Mesendoderm (in vitro differentiated cells): ENCODE data around the gene CEP128.

ENCODE experiments used
- DNase-seq: peaks from one replicate; pipeline ENCODE4 v3.0.0; 2013
- H2AK5ac ChIP-seq: 2 replicates; pipeline ENCODE4 v1.6.1; 2013; ENCODE audit warnings: low read length, inconsistent platforms
- H2BK120ac ChIP-seq: 2 replicates; pipeline ENCODE4 v1.6.1; 2013; ENCODE audit warnings: low read depth, mild to moderate bottlenecking, low read length, moderate library complexity, mixed read lengths
- H2BK15ac ChIP-seq: replicated peaks from 2 replicates; pipeline ENCODE4 v1.6.1; 2013; ENCODE audit warnings: low read depth, mild to moderate bottlenecking, moderate library complexity
- H2BK5ac ChIP-seq: 2 replicates; pipeline ENCODE4 v1.6.1; 2013; ENCODE audit warnings: low read length, inconsistent platforms
- H3K18ac ChIP-seq: 2 replicates; pipeline ENCODE4 v1.6.1; 2013; ENCODE audit warnings: mild to moderate bottlenecking, low read length, mixed read lengths
- H3K23ac ChIP-seq: one replicate; pipeline ENCODE4 v1.6.1; 2013; ENCODE audit warnings: low read length
- H3K27ac ChIP-seq: 2 replicates; pipeline ENCODE4 v1.5.1; 2013; ENCODE audit warnings: low read depth, mild to moderate bottlenecking, inconsistent platforms, low read length, moderate library complexity
- H3K27me3 ChIP-seq: 2 replicates; pipeline ENCODE4 v1.6.1; 2013; ENCODE audit warnings: low read length, control low read depth, mild to moderate bottlenecking, inconsistent platforms; ENCODE audit not compliant: insufficient read depth, poor library complexity
- H3K36me3 ChIP-seq: 2 replicates; pipeline ENCODE4 v1.6.1; 2013; ENCODE audit warnings: low read length, inconsistent platforms; ENCODE audit not compliant: control insufficient read depth, insufficient read depth
- H3K4ac ChIP-seq: one replicate; pipeline ENCODE4 v1.6.1; 2013; ENCODE audit warnings: low read depth, mild to moderate bottlenecking, low read length, moderate library complexity
- H3K4me1 ChIP-seq: 2 replicates; pipeline ENCODE4 v1.6.1; 2013; ENCODE audit warnings: low read depth, low read length, inconsistent platforms; ENCODE audit not compliant: control insufficient read depth
- H3K4me2 ChIP-seq: 2 replicates; pipeline ENCODE4 v1.6.1; 2013; ENCODE audit warnings: low read length
- H3K4me3 ChIP-seq: 2 replicates; pipeline ENCODE4 v1.5.1; 2013; ENCODE audit warnings: mild to moderate bottlenecking, low read length
- H3K56ac ChIP-seq: one replicate; pipeline ENCODE4 v1.6.1; 2013; ENCODE audit warnings: low read length
- H3K79me1 ChIP-seq: 2 replicates; pipeline ENCODE4 v1.6.1; 2013; ENCODE audit warnings: low read length, inconsistent platforms
- H3K79me2 ChIP-seq: 2 replicates; pipeline ENCODE4 v1.6.1; 2013; ENCODE audit warnings: mild to moderate bottlenecking, low read length; ENCODE audit not compliant: control insufficient read depth, insufficient read depth
- H3K9ac ChIP-seq: 2 replicates; pipeline ENCODE4 v1.6.1; 2013; ENCODE audit warnings: low read length, inconsistent platforms
- H4K5ac ChIP-seq: one replicate; pipeline ENCODE4 v1.6.1; 2013; ENCODE audit warnings: low read length
- H4K8ac ChIP-seq: one replicate; pipeline ENCODE4 v1.6.1; 2013; ENCODE audit warnings: low read depth, mild to moderate bottlenecking, control low read depth, low read length, moderate library complexity
- WGBS: extraction: QIAGEN DNeasy Blood & Tissue Kit; methylation state at CpG from one replicate; pipeline ENCODE4 v1.1.7; 2013; ENCODE audit warnings: low lambda C conversion rate, missing lambda C conversion rate; ENCODE audit not compliant: insufficient coverage; ENCODE audit errors: extremely low coverage; 5-methylcytosine and 5-hydroxymethylcytosine counted together

The CEP128 gene

GRCh38 chr14:80615831-80616230 lies 325.7 kb downstream of the CEP128 start:
- no CpG with 5 or more reads among the region's 4 CpGs for WGBS
- Histone ChIP-seq H4K8ac (no peak overlapping the region), H3K18ac (no peak overlapping the region), H3K4ac (no peak overlapping the region), H2BK15ac (no peak overlapping the region), H3K4me1 (no peaks in the 10 kb centered on the region), H3K27me3 (no peaks in the 10 kb centered on the region), H3K56ac (no peak overlapping the region), H3K27ac (no peak overlapping the region), H3K79me1 (no peaks in the 10 kb centered on the region), H3K9ac (no peak overlapping the region), H3K36me3 (no peaks in the 10 kb centered on the region), H2AK5ac (no peak overlapping the region), H3K79me2 (no peaks in the 10 kb centered on the region), H3K23ac (no peak overlapping the region), H2BK5ac (no peak overlapping the region), H4K5ac (no peak overlapping the region), H3K4me3 (no peak overlapping the region), H2BK120ac (no peak overlapping the region), H3K4me2 (no peak overlapping the region)
- DNase-seq = no peak

GRCh38 chr14:80609055-80609454 lies 332.5 kb downstream of the CEP128 start:
- no peak overlapping the region for H4K8ac ChIP-seq
- H3K79me2 ChIP-seq = no peaks in the 10 kb centered on the region
- no peaks in the 10 kb centered on the region for H3K36me3 ChIP-seq
- no peak overlapping the region for H3K23ac ChIP-seq
- H2AK5ac ChIP-seq = no peak overlapping the region
- H4K5ac ChIP-seq = no peak overlapping the region
- H3K18ac ChIP-seq = no peak overlapping the region
- H3K4me1 ChIP-seq = no peaks in the 10 kb centered on the region
- no peak overlapping the region for H3K4me2 ChIP-seq
- no peak overlapping the region for H3K56ac ChIP-seq
- DNase-seq = no peak
- no peaks in the 10 kb centered on the region for H3K79me1 ChIP-seq
- no peak overlapping the region for H3K27ac ChIP-seq
- H2BK15ac ChIP-seq = no peak overlapping the region
- H3K27me3 ChIP-seq = no peaks in the 10 kb centered on the region
- no peak overlapping the region for H3K9ac ChIP-seq
- H3K4ac ChIP-seq = no peak overlapping the region
- no peak overlapping the region for H2BK5ac ChIP-seq
- no peak overlapping the region for H3K4me3 ChIP-seq
- H2BK120ac ChIP-seq = no peak overlapping the region

- no peak overlapping the region for H3K9ac ChIP-seq
- no peaks in the 10 kb centered on the region for H3K79me2 ChIP-seq
- no peak overlapping the region for H3K4me3 ChIP-seq
- no peak overlapping the region for H3K18ac ChIP-seq
- no peaks in the 10 kb centered on the region for H3K79me1 ChIP-seq
- no peak overlapping the region for H3K4ac ChIP-seq
- no peaks in the 10 kb centered on the region for H3K27me3 ChIP-seq
- H3K23ac ChIP-seq = no peak overlapping the region
- H3K4me1 ChIP-seq = no peaks in the 10 kb centered on the region
- H2BK15ac ChIP-seq = no peak overlapping the region
- no peak for DNase-seq
- H3K4me2 ChIP-seq = no peak overlapping the region
- H4K8ac ChIP-seq = no peak overlapping the region
- no peak overlapping the region for H4K5ac ChIP-seq
- no peak overlapping the region for H2BK120ac ChIP-seq
- H3K36me3 ChIP-seq = no peaks in the 10 kb centered on the region
- no peak overlapping the region for H3K56ac ChIP-seq
- H2BK5ac ChIP-seq = no peak overlapping the region
- H3K27ac ChIP-seq = no peak overlapping the region
- WGBS = no CpG with 5 or more reads among the region's 1 CpG
- H2AK5ac ChIP-seq = no peak overlapping the region
These were observed 333.0 kb downstream of the CEP128 start for GRCh38 chr14:80608563-80608962.

GRCh38 chr14:80607430-80608190 lies 333.9 kb downstream of the CEP128 start:
- Histone ChIP-seq H3K4me1 (no peaks in the 10 kb centered on the region), H3K27me3 (no peaks in the 10 kb centered on the region), H3K36me3 (no peaks in the 10 kb centered on the region), H2BK5ac (no peak overlapping the region), H3K4me3 (no peak overlapping the region), H2BK15ac (no peak overlapping the region), H3K79me2 (no peaks in the 10 kb centered on the region), H2AK5ac (no peak overlapping the region), H3K27ac (no peak overlapping the region), H4K8ac (no peak overlapping the region), H4K5ac (no peak overlapping the region), H3K18ac (no peak overlapping the region), H3K4ac (no peak overlapping the region), H3K9ac (no peak overlapping the region), H3K79me1 (no peaks in the 10 kb centered on the region), H3K23ac (no peak overlapping the region), H3K56ac (no peak overlapping the region), H2BK120ac (no peak overlapping the region), H3K4me2 (no peak overlapping the region)
- no CpG with 5 or more reads among the region's 5 CpGs for WGBS
- peak; percentile 32 for DNase-seq

- H3K79me1 ChIP-seq = no peaks in the 10 kb centered on the region
- no peak overlapping the region for H3K18ac ChIP-seq
- no peak overlapping the region for H3K27ac ChIP-seq
- H3K36me3 ChIP-seq = no peaks in the 10 kb centered on the region
- no peak overlapping the region for H4K5ac ChIP-seq
- no peak overlapping the region for H2AK5ac ChIP-seq
- H3K4me1 ChIP-seq = no peaks in the 10 kb centered on the region
- H2BK120ac ChIP-seq = no peak overlapping the region
- H3K56ac ChIP-seq = no peak overlapping the region
- no peak overlapping the region for H3K23ac ChIP-seq
- H4K8ac ChIP-seq = no peak overlapping the region
- H3K27me3 ChIP-seq = no peaks in the 10 kb centered on the region
- no peak for DNase-seq
- no peaks in the 10 kb centered on the region for H3K79me2 ChIP-seq
- no peak overlapping the region for H3K9ac ChIP-seq
- no peak overlapping the region for H2BK15ac ChIP-seq
- H2BK5ac ChIP-seq = no peak overlapping the region
- no peak overlapping the region for H3K4me3 ChIP-seq
- no peak overlapping the region for H3K4me2 ChIP-seq
- H3K4ac ChIP-seq = no peak overlapping the region
These were observed 335.2 kb downstream of the CEP128 start for GRCh38 chr14:80606347-80606772.

GRCh38 chr14:80605536-80605935 lies 336.0 kb downstream of the CEP128 start:
- H3K27me3 ChIP-seq = no peaks in the 10 kb centered on the region
- H3K9ac ChIP-seq = no peak overlapping the region
- no peaks in the 10 kb centered on the region for H3K79me2 ChIP-seq
- no peak overlapping the region for H2BK5ac ChIP-seq
- no peak overlapping the region for H3K4me3 ChIP-seq
- no peak for DNase-seq
- no peak overlapping the region for H3K56ac ChIP-seq
- H2BK120ac ChIP-seq = no peak overlapping the region
- no peak overlapping the region for H2BK15ac ChIP-seq
- no peak overlapping the region for H3K23ac ChIP-seq
- no peak overlapping the region for H3K18ac ChIP-seq
- H4K8ac ChIP-seq = no peak overlapping the region
- H4K5ac ChIP-seq = no peak overlapping the region
- no peaks in the 10 kb centered on the region for H3K4me1 ChIP-seq
- H2AK5ac ChIP-seq = no peak overlapping the region
- H3K4me2 ChIP-seq = no peak overlapping the region
- no peaks in the 10 kb centered on the region for H3K36me3 ChIP-seq
- H3K79me1 ChIP-seq = no peaks in the 10 kb centered on the region
- H3K27ac ChIP-seq = no peak overlapping the region
- H3K4ac ChIP-seq = no peak overlapping the region
